Measurements from ENCODE around the gene FZD10.
A peak's percentile ranks its signal among the peaks of the same experiment; 100 is the strongest.

FZD10 gene

DNA sequence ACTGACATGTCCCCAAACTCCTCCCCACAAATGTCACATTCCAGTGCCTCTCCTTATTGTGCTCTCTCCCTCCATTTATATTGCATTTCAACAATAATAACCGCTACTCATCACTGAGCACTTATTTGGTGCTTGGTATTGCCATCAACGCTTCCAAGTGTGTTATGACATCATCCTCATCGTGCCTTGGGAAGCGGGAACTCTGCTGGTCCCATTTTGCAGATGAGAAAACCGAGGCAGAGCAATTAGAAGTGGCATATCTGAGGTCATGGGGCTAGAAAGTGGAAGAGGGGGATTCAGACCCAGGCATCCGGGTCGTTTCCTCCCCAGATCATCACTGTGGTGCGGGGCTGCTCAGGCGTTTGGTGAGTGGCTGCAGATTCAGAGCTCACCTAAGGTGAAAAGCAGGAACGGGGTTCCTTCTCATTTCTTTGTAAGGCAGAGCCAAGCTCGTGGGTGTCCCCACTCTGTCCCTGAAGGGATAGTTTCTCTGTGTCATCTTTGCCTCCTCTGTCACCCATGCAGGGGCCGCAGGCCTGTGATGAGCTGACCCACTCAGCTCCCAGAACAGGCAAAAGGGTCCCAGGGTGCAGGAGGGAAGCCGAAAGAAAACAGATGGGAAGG is 5.5 kb upstream of the FZD10 start:
- TF ChIP-seq, protein P1, sequence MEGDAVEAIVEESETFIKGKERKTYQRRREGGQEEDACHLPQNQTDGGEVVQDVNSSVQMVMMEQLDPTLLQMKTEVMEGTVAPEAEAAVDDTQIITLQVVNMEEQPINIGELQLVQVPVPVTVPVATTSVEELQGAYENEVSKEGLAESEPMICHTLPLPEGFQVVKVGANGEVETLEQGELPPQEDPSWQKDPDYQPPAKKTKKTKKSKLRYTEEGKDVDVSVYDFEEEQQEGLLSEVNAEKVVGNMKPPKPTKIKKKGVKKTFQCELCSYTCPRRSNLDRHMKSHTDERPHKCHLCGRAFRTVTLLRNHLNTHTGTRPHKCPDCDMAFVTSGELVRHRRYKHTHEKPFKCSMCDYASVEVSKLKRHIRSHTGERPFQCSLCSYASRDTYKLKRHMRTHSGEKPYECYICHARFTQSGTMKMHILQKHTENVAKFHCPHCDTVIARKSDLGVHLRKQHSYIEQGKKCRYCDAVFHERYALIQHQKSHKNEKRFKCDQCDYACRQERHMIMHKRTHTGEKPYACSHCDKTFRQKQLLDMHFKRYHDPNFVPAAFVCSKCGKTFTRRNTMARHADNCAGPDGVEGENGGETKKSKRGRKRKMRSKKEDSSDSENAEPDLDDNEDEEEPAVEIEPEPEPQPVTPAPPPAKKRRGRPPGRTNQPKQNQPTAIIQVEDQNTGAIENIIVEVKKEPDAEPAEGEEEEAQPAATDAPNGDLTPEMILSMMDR (conservative IDR thresholded peaks at IDR 0.05): no peak
- H3K27ac ChIP-seq: no peak overlapping the region

DNA sequence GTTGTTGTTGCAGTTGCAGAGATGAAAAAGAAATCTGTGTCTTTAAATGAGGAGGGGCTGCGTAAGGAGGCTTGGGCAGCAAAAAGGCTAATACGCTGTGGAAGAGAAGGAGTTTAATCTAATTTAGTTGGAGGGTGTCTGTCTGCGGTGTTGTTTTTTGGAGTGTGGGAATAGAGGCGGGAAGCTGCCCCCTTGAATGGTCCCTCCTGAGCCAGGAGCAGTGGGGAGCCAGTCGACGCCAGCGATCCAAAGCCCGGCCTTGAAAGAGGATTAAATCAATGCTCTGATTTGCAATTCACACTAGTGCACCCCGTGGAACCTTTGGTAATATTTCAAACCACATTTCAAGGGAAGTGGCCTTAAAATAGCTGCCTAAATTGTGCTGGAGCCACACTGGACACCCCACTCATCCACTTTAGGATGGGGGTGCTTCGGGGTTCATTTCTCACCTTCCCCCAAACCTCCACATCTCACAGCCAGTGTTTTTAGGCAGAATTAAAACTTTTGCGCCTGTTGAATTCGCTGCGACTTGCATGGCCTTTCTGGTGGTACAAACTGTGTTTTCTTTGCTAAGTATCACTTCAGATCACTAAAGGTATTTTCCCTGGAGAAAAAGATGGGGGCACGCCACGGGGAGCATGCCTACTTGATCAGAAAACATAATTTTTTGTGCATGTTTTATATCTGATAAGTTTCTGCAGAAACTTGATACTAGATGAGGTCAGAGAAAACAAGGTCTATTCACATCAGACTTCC is 4.1 kb upstream of the FZD10 start:
- TF ChIP-seq, protein P1 (conservative IDR thresholded peaks at IDR 0.05): no peak
- no peak overlapping the region for H3K27ac ChIP-seq

DNA sequence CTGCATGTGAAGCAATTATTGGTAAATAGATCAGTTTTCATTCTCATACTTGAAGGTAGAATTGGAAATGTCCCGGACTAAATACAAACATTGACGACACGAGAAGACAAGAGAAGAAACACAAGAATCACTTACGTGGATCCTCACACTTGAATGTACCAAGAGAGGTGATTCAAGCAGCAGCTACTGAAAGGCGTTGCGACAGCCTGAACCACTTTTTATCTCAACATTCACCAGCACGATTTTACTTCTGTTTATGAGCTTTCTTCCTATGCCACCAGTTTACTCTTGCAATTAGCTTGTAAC is 3.6 kb upstream of the FZD10 start:
- H3K27ac ChIP-seq: no peak overlapping the region
- TF ChIP-seq, protein P1 (conservative IDR thresholded peaks at IDR 0.05): no peak

DNA sequence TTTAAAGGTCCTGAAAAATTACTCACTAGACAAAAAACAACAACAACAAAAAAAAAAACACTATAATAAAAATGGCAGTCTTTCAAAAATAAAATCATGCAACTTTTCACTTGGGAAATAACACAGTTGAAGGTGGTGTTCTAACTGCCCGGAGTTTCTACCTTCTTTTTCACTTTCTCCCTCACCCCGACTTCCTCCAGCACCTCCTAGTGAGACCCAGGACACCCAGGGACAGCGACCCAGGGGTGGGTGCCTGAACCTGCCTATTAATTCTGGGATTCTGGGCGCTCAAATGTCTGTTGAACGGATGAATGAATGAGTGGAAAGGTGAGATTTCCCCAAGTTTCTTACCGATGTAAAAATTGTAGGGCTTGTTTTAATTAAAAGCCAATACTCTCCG is 2.0 kb upstream of the FZD10 start:
- TF ChIP-seq, protein P1 (conservative IDR thresholded peaks at IDR 0.05): no peak
- H3K27ac ChIP-seq: no peak overlapping the region

DNA sequence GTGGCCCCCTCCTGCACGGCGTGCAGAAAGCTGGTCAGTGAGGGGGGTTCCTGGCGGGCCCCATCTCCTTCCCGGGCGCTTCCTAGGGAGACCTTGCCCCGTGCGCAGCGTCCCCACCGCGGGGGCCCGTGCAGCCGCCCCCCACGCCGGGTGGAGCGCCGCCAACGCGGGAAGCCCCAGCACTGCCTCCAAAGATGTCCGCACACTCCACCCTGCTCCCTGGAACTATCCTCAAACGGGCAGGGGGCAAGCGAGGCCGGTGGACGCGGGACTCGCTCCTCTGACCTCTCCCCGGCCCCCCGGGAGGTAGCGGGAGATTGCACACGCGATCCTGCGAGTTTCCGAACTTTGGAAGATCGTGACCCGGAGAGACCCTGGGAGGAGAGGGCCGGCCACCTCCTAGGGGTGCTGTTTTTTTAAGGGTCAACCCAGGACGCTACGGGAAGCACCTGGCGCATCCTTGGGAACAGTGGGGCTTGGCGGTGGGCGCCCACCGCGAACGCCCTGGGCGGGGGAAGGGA is 1.5 kb upstream of the FZD10 start:
- H3K27ac ChIP-seq: peak overlapping the region; percentile 87
- TF ChIP-seq, protein P1 (conservative IDR thresholded peaks at IDR 0.05): no peak

DNA sequence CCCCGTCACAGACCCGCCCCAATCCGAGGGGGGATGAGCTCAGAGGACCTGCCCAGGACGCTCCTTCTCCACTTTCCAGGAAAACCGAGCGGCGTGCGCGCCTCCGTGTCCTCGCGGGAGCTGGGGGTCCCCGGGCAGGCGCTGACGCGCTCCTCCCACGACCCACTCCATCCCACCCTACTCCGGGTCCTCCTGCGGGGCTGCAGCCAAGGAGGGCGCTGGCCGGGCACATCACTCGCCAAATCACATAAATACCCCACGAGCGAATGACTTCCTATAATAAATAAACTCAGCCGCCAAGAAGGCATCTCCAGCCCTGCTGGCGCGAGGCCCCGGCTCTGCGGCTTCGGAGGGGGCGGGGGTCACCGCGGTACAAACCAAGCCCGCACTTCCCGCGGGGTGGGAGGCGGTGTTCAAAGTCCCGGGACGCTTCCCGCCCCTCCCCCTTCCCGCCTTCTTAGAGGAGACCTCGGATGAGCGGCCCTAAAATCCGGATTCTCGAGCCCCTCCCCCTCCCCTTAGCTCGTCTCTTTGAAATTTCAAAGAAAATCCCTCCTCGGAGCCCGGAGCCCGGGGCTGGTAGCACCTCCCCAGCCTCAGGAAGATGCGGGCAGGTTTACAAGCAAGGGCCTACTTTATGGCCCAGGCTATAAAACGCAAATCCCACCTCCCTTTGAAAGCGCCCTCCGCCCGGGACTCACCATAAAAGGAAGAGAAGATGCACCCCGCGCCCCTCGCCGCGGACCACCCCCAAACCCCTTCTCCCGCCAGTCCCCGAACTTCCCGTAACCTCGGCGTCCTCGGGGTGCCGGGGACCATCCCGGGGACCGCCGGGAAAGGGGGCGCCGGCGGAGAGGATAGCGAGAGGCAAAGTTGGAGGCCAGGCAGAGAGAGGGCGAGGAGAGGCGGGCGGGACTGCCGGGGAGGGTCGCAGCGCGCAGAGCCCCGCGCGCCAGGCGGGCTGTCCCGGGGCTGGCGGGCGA is 712 bp upstream of the FZD10 start:
- TF ChIP-seq, protein P1 (conservative IDR thresholded peaks at IDR 0.05): no peak
- peak overlapping the region; percentile 87 for H3K27ac ChIP-seq

Data from VCaP (cell line).